Midbrain (tissue), 1 donor: Measurements from ENCODE around the gene SPOCD1.
A peak's percentile ranks its signal among the peaks of the same experiment; 100 is the strongest.

Experiments used
- DNase-seq: peaks from one replicate; lab custom pipeline; 2025; lab: John Stamatoyannopoulos, UW

SPOCD1 gene

GRCh38 chr1:31815752-31816500 lies at the start of gene SPOCD1:
Gene SPOCD1 (minus strand): TSS chr1:31816022. CDS start chr1:31815333, 689 bp downstream.
- DNase-seq = peak; percentile 32

GRCh38 chr1:31862071-31862470 lies 46.2 kb upstream of the SPOCD1 start:
- no peak for DNase-seq

- no peak for DNase-seq
Observed at GRCh38 chr1:31861346-31861745, 45.5 kb upstream of the SPOCD1 start.

GRCh38 chr1:31860581-31860980 lies 44.8 kb upstream of the SPOCD1 start:
- no peak for DNase-seq

- no peak for DNase-seq
Observed at GRCh38 chr1:31859719-31860118, 43.9 kb upstream of the SPOCD1 start.

- no peak for DNase-seq
Observed at GRCh38 chr1:31859044-31859443, 43.2 kb upstream of the SPOCD1 start.

- DNase-seq = no peak
Observed at GRCh38 chr1:31857863-31858262, 42.0 kb upstream of the SPOCD1 start.

GRCh38 chr1:31856140-31856539 lies 40.3 kb upstream of the SPOCD1 start:
- no peak for DNase-seq

- DNase-seq = no peak
Observed at GRCh38 chr1:31855038-31855845, 39.4 kb upstream of the SPOCD1 start.

- no peak for DNase-seq
Observed at GRCh38 chr1:31849653-31850052, 33.8 kb upstream of the SPOCD1 start.

GRCh38 chr1:31848381-31848897 lies 32.6 kb upstream of the SPOCD1 start:
- DNase-seq = no peak

GRCh38 chr1:31846484-31846883 lies 30.7 kb upstream of the SPOCD1 start:
- DNase-seq = no peak

GRCh38 chr1:31843506-31843905 lies 27.7 kb upstream of the SPOCD1 start:
- DNase-seq = peak; percentile 77

GRCh38 chr1:31839662-31840343 lies 24.0 kb upstream of the SPOCD1 start:
- no peak for DNase-seq

- DNase-seq = no peak
Observed at GRCh38 chr1:31837451-31838158, 21.8 kb upstream of the SPOCD1 start.

- DNase-seq = no peak
Observed at GRCh38 chr1:31836638-31837037, 20.8 kb upstream of the SPOCD1 start.

GRCh38 chr1:31835415-31835814 lies 19.6 kb upstream of the SPOCD1 start:
- DNase-seq = no peak

- DNase-seq = no peak
Observed at GRCh38 chr1:31834501-31834900, 18.7 kb upstream of the SPOCD1 start.

- DNase-seq = no peak
Observed at GRCh38 chr1:31831397-31832378, 15.9 kb upstream of the SPOCD1 start.

GRCh38 chr1:31830511-31830910 lies 14.7 kb upstream of the SPOCD1 start:
- no peak for DNase-seq

- DNase-seq = no peak
Observed at GRCh38 chr1:31830065-31830464, 14.2 kb upstream of the SPOCD1 start.
